Stomach (tissue), 9 donors: ENCODE measurements around the gene RBP7. TPM values are rescaled to one million over a fixed set of nuclear protein-coding genes. Genes with fewer than 3 reads are reported as not detected.
"Not testable (repeated sequence)": the region's sequence is repeated elsewhere in the genome, so short reads cannot be mapped to it uniquely, and the experiment has no call there.

Experiments
- DNase-seq, 2 donors: peaks; one replicate each; pipeline versions ENCODE4 v3.0.0 to v3.0.0-alpha.2; 2013 to 2019
- H3K27ac ChIP-seq, 5 donors: fragments of 200-600 bp in 4 of 5; sonication (generic) in 4 of 5; one replicate each; pipeline ENCODE4 v1.5.1; 2013 to 2019; ENCODE audit warnings: mild to moderate bottlenecking in 1 of 5, moderate library complexity in 1 of 5
- H3K27me3 ChIP-seq, 3 donors: fragments of 200-600 bp; sonication (generic); one replicate each; pipeline ENCODE4 v1.5.1; 2017 to 2019; ENCODE audit warnings: mixed run types in 1 of 3
- H3K36me3 ChIP-seq, 4 donors: fragments of 200-600 bp; sonication (generic); 1 replicate in 3 of 4; 2 replicates in 1 of 4; pipeline ENCODE4 v1.5.1; 2016 to 2019
- H3K4me1 ChIP-seq, 4 donors: fragments of 200-600 bp; sonication (generic); one replicate each; pipeline ENCODE4 v1.5.1; 2016 to 2019
- H3K4me3 ChIP-seq, 4 donors: fragments of 200-600 bp; sonication (generic) in 3 of 4; one replicate each; pipeline ENCODE4 v1.5.1; 2016 to 2019; ENCODE audit warnings: mild to moderate bottlenecking in 1 of 4
- H3K9me3 ChIP-seq, 4 donors: fragments of 200-600 bp; sonication (generic); one replicate each; pipeline ENCODE4 v1.5.1; 2016 to 2019
- EP300 ChIP-seq: sonication (generic); formaldehyde crosslinking; IDR thresholded peaks from one replicate; pipeline ENCODE4 v1.6.1; 2017; ENCODE audit warnings: antibody characterized with exemption
- POLR2A ChIP-seq, 4 donors: fragments of 450-650 bp; IDR thresholded peaks; one replicate each; pipeline ENCODE4 v1.6.1; 2016; ENCODE audit warnings: antibody characterized with exemption in 4 of 4, control low read depth in 2 of 4, mild to moderate bottlenecking in 1 of 4, moderate library complexity in 1 of 4
- POLR2AphosphoS5 ChIP-seq, 3 donors: sonication (generic); formaldehyde crosslinking; IDR thresholded peaks; one replicate each; pipeline ENCODE4 v1.6.1; 2016; ENCODE audit warnings: antibody characterized with exemption in 3 of 3
- WGBS, 5 donors: extraction: QIAGEN DNeasy Blood & Tissue Kit in 3 of 5; methylation state at CpG; one replicate each; pipeline versions ENCODE4 v1.1.5 to v1.1.7; 2013 to 2018; 5-methylcytosine and 5-hydroxymethylcytosine counted together
- intact Hi-C: fragments of 100-400 bp; cut with DNase I; formaldehyde crosslinking; loops from one replicate; pipeline ENCODE4 v1.15.1; 2023; ENCODE audit warnings: low total_unique reads
- polyA plus RNA-seq, 3 donors: library from polyadenylated mRNA; stranded (reverse); fragments of 200-250 nt; gene quantifications; one replicate each; pipeline ENCODE4 v1.2.3, GENCODE V29; 2013
- total RNA-seq, 5 donors: library from RNA; depleted of rRNA; stranded (reverse); fragments of >200 nt; gene quantifications; one replicate each; pipeline versions ENCODE4 v1.1.0 to v1.2.3, GENCODE V29; 2014 to 2016
- TF ChIP-seq, protein P1 (sequence below), 7 experiments: fragments of 450-650 bp in 4 of 7; fragments of 200-600 bp in 3 of 7; sonication (generic) in 3 of 7; IDR thresholded peaks; one replicate each; pipeline ENCODE4 v1.5.1; 2016 to 2019; ENCODE audit warnings: antibody characterized with exemption in 7 of 7, control low read depth in 2 of 7, mild to moderate bottlenecking in 1 of 7
- donor health status: healthy with polysubstance abuse.
- donor health status: Bipolar disorder and iron deficiency.
- donor health status: healthy.

Gene RBP7
- total and polyA plus RNA-seq, 8 donors: 3.5 to 24.8 (median 16.1) TPM; not detected in 3

DNA sequence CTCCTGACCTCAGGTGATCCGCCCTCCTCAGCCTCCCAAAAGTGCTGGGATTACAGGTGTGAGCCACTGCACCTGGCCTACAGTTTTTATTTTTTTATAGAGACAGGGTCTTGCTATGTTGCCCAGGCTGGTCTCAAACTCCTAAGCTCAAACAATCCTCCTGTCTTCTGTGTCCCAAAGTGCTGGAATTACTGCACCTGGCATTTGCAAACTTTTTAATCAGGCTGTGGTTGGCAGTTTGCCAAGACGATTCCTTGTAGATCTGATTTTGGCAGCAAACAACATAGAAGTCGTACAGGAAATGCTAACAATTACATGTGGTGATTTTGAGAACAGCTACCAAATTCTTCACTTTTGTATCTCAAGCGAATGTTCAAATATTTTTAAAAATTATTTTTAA, 10.1 kb downstream of the RBP7 start:
- 28 to 42% (median 32%) methylated on average over 4 of the region's 4 CpGs for WGBS, 5 donors
- Histone ChIP-seq H3K36me3 (no peaks in the 10 kb centered on the region), H3K4me1 (peaks cover 0 to 12% (median 3%) of the 10 kb centered on the region in 4 donors), H3K27me3 (peaks cover 0 to 9% (median 0%) of the 10 kb centered on the region in 3 donors), H3K27ac (no peak overlapping the region), H3K4me3 (no peak overlapping the region), H3K9me3 (no peaks in the 10 kb centered on the region)
- DNase-seq: peak; percentile 60 to 74
- TF ChIP-seq POLR2A (IDR thresholded peaks at IDR 0.05) (no peak), EP300 (no peak), POLR2AphosphoS5 (IDR thresholded peaks at IDR 0.05) (no peak)
- TF ChIP-seq, protein P1, sequence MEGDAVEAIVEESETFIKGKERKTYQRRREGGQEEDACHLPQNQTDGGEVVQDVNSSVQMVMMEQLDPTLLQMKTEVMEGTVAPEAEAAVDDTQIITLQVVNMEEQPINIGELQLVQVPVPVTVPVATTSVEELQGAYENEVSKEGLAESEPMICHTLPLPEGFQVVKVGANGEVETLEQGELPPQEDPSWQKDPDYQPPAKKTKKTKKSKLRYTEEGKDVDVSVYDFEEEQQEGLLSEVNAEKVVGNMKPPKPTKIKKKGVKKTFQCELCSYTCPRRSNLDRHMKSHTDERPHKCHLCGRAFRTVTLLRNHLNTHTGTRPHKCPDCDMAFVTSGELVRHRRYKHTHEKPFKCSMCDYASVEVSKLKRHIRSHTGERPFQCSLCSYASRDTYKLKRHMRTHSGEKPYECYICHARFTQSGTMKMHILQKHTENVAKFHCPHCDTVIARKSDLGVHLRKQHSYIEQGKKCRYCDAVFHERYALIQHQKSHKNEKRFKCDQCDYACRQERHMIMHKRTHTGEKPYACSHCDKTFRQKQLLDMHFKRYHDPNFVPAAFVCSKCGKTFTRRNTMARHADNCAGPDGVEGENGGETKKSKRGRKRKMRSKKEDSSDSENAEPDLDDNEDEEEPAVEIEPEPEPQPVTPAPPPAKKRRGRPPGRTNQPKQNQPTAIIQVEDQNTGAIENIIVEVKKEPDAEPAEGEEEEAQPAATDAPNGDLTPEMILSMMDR (IDR thresholded peaks at IDR 0.05): no peak
- intact Hi-C loops: no loop called here

DNA sequence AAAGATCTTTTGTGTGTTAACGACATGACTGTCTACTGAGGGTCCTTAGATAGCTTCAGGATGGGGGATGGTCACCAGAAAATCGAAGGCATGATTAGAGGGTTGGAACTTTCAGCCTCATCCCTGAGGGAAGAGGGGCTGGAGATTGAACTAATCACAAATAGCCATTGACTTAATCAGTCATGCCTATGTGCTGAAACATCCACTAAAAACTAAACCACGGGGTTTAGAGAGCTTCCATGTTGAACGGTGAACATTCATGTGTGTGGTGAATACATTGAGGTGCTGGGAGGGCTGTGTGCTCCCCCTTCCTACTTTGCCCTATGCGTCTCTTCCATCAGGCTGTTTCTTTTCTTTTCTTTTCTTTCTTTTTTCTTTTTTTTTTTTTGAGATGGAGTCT, 17.0 kb downstream of the RBP7 start:
- Histone ChIP-seq H3K27me3 (no peaks in the 10 kb centered on the region), H3K27ac (no peak overlapping the region), H3K4me3 (no peak overlapping the region), H3K36me3 (no peaks in the 10 kb centered on the region), H3K4me1 (no peaks in the 10 kb centered on the region), H3K9me3 (no peaks in the 10 kb centered on the region)
- TF ChIP-seq POLR2A (IDR thresholded peaks at IDR 0.05): no peak
- TF ChIP-seq, protein P1 (IDR thresholded peaks at IDR 0.05): no peak
- TF ChIP-seq POLR2AphosphoS5 (IDR thresholded peaks at IDR 0.05): no peak
- TF ChIP-seq EP300: no peak
- DNase-seq: no peak
- 80 to 88% (median 82%) methylated on average over 5 of the region's 5 CpGs for WGBS, 5 donors
- intact Hi-C loops: no loop called here

DNA sequence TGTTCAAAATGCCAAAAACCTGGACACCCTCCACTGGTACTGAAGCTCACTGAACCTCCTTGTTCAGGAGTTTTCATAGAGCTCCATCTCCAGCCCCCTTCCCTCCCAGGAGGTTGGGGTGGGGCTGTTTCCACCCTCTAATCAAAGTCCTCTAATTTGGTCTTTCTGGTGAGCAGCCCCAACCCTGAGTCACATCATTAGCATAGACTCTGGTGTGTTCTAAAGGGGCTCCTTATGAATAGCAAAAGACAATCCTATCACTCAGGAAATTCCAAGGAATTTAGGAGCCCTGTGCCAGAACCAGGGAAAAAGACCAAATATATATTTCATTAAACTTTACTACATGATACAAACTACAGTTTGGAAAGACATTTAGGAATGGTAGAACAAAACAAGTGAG, 22.5 kb downstream of the RBP7 start:
- Histone ChIP-seq H3K27ac (no peak overlapping the region), H3K4me3 (no peak overlapping the region), H3K27me3 (no peaks in the 10 kb centered on the region), H3K36me3 (no peaks in the 10 kb centered on the region), H3K9me3 (no peaks in the 10 kb centered on the region), H3K4me1 (no peaks in the 10 kb centered on the region)
- DNase-seq: no peak
- intact Hi-C loops: no loop called here
- TF ChIP-seq POLR2AphosphoS5 (IDR thresholded peaks at IDR 0.05) (no peak), EP300 (no peak), POLR2A (IDR thresholded peaks at IDR 0.05) (no peak)
- TF ChIP-seq, protein P1 (IDR thresholded peaks at IDR 0.05): no peak

DNA sequence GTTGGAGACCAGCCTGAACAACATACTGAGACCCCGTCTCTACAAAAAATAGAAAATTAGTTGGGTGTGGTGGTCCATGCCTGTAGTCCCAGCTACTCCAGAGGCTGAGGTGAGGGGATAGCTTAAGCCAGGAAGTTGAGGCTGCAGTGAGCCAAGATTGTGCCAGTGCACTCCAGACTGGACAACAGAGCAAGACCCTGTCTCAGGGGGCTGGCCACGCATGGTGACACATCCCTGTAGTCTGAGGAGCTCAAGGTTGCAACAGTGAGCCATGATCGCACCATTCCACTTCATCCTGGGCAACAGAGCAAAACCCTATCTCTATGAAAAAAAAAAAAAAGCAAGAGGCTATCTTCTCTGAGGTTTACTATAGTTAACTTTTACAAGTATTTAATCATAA, 23.1 kb downstream of the RBP7 start:
- intact Hi-C loops: no loop called here
- Histone ChIP-seq H3K36me3 (no peaks in the 10 kb centered on the region), H3K4me3 (no peak overlapping the region), H3K27me3 (no peaks in the 10 kb centered on the region), H3K27ac (no peak overlapping the region), H3K9me3 (no peaks in the 10 kb centered on the region), H3K4me1 (no peaks in the 10 kb centered on the region)
- TF ChIP-seq POLR2A (IDR thresholded peaks at IDR 0.05) (no peak), EP300 (no peak), POLR2AphosphoS5 (IDR thresholded peaks at IDR 0.05) (no peak)
- TF ChIP-seq, protein P1 (IDR thresholded peaks at IDR 0.05): no peak
- DNase-seq: no peak
- WGBS, 5 donors: 85 to 93% (median 86%) methylated on average over 3 of the region's 3 CpGs

DNA sequence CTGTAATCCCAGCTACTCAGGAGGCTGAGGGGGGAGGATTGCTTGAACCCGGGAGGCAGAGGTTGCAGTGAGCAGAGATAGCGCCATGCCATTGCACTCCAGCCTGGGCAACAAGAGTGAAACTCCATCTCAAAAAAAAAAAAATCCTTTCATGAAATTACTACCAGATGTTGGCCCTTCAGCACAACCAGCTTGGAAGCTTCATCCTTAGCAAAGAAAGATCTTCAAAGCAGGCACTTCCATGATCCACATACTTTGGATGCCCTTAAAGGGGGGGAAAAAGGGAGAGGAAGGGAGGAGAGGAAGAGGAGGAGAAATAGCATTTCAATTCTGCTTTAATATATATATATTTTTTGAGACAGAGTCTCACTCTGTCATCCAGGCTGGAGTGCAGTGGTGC, 23.6 kb downstream of the RBP7 start:
- H3K4me1 ChIP-seq, intact Hi-C loops, H3K36me3 ChIP-seq, H3K4me3 ChIP-seq, H3K9me3 ChIP-seq, H3K27ac ChIP-seq, DNase-seq, H3K27me3 ChIP-seq: not testable (repeated sequence)
- WGBS, 5 donors: 72 to 95% (median 87%) methylated on average over 2 of the region's 2 CpGs

DNA sequence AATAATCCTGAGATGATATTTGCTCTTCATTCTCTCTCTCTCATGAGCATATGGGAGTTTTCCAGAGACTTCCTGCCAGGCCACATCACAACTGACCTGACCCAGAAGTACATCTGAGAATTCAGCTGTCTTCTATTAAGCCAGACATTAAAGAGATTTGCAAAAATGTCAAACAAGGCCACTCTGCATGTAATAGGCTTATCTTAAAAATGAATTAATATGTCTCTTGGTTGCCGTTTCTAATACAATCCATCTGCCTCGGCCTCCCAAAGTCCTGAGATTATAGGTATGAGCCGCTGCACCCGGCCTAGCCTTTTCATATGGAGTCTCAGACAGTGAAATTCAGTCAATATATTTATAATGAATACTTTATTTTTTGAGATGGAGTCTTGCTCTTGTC, 25.0 kb downstream of the RBP7 start:
- DNase-seq, H3K36me3 ChIP-seq, H3K9me3 ChIP-seq, H3K27me3 ChIP-seq, H3K4me1 ChIP-seq, H3K27ac ChIP-seq, H3K4me3 ChIP-seq, intact Hi-C loops: not testable (repeated sequence)
- 81 to 92% (median 88%) methylated on average over 4 of the region's 4 CpGs for WGBS, 5 donors
